Neutrophil (primary cell): Measurements from ENCODE around the gene KIF1B.

Experiments used
- H3K27ac ChIP-seq: fragments of 200-600 bp; sonication (generic); 2 replicates; pipeline ENCODE4 v1.5.1; 2016; ENCODE audit warnings: mild to moderate bottlenecking, moderate library complexity
- H3K27me3 ChIP-seq: fragments of 200-600 bp; sonication (generic); 2 replicates; pipeline ENCODE4 v1.6.0; 2016; ENCODE audit warnings: mild to moderate bottlenecking
- H3K36me3 ChIP-seq: fragments of 200-600 bp; sonication (generic); 2 replicates; pipeline ENCODE4 v1.5.1; 2017
- H3K4me1 ChIP-seq, 2 experiments: fragments of 200-600 bp in 1 of 2; sonication (generic) in 1 of 2; 1 replicate in 1 of 2; 2 replicates in 1 of 2; pipeline versions ENCODE4 v1.5.1 to v1.6.1; 2013 to 2016; ENCODE audit warnings: low read depth in 1 of 2, low read length in 1 of 2, mild to moderate bottlenecking in 1 of 2, moderate library complexity in 1 of 2; ENCODE audit not compliant: control insufficient read depth in 1 of 2, insufficient read depth in 1 of 2
- H3K4me3 ChIP-seq, 2 experiments: fragments of 200-600 bp in 1 of 2; sonication (generic) in 1 of 2; 1 replicate in 1 of 2; 2 replicates in 1 of 2; pipeline ENCODE4 v1.5.1; 2013 to 2016; ENCODE audit warnings: low read depth in 1 of 2, low read length in 1 of 2, mild to moderate bottlenecking in 1 of 2, moderate library complexity in 1 of 2
- H3K9me3 ChIP-seq: fragments of 200-600 bp; sonication (generic); 2 replicates; pipeline ENCODE4 v1.5.1; 2016
- TF ChIP-seq, protein P1 (sequence below): fragments of 200-600 bp; sonication (generic); IDR thresholded peaks from 2 replicates; pipeline ENCODE4 v1.5.1; 2016; ENCODE audit warnings: antibody characterized with exemption

KIF1B gene

GRCh38 chr1:10326251-10326650 is 115.9 kb downstream of the KIF1B start:
- Histone ChIP-seq H3K9me3 (no peaks in the 10 kb centered on the region), H3K4me1 (no peaks in the 10 kb centered on the region), H3K27ac (no peak overlapping the region), H3K4me3 (no peak overlapping the region), H3K36me3 (peaks cover 78% of the 10 kb centered on the region), H3K27me3 (no peaks in the 10 kb centered on the region)
- TF ChIP-seq, protein P1, sequence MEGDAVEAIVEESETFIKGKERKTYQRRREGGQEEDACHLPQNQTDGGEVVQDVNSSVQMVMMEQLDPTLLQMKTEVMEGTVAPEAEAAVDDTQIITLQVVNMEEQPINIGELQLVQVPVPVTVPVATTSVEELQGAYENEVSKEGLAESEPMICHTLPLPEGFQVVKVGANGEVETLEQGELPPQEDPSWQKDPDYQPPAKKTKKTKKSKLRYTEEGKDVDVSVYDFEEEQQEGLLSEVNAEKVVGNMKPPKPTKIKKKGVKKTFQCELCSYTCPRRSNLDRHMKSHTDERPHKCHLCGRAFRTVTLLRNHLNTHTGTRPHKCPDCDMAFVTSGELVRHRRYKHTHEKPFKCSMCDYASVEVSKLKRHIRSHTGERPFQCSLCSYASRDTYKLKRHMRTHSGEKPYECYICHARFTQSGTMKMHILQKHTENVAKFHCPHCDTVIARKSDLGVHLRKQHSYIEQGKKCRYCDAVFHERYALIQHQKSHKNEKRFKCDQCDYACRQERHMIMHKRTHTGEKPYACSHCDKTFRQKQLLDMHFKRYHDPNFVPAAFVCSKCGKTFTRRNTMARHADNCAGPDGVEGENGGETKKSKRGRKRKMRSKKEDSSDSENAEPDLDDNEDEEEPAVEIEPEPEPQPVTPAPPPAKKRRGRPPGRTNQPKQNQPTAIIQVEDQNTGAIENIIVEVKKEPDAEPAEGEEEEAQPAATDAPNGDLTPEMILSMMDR = no peak

DNA sequence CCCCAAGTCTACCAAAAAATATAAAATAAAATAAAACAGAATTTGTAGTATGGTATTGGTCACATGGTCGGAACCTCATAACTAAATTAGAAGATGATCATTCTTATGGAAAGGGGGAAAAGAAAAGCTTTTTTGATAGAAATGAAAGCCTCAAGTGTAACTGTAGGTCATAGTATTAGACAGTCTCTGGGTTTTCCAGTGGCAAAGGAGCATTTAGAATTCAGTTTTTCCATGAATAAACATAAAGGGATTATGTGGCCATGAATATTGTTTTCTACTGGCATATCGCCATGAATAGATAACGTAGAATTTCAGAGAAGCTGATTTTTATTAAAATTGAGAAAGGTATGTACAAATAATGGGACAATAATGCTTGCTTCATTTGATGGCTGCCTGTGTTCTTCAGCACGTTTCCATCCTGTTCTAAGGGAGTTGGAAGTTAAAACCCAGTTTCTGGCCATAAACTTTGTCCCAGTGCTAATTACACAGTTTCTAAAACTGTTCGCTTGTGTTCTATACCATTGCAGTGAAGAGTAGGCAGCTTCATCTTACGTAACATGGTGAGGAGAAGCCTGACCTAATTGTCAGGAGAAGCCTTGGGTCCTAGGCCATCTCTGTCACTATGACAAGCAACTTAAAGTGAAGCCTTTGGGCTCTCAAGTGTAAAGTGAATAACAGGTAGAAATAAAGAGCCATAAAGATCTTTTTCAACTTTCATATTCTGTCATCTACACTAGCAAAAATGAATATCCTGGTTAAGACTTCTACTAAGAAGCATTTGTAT is 118.0 kb downstream of the KIF1B start:
- Histone ChIP-seq H3K36me3 (peaks cover 77% of the 10 kb centered on the region), H3K4me1 (no peaks in the 10 kb centered on the region), H3K9me3 (no peaks in the 10 kb centered on the region), H3K4me3 (no peak overlapping the region), H3K27ac (peak overlapping the region; percentile 66), H3K27me3 (no peaks in the 10 kb centered on the region)
- TF ChIP-seq, protein P1 = no peak

- Histone ChIP-seq H3K4me3 (no peak overlapping the region), H3K27ac (no peak overlapping the region), H3K4me1 (no peaks in the 10 kb centered on the region), H3K27me3 (no peaks in the 10 kb centered on the region), H3K9me3 (no peaks in the 10 kb centered on the region), H3K36me3 (peaks cover 97% of the 10 kb centered on the region)
- TF ChIP-seq, protein P1 = no peak
These were observed 127.1 kb downstream of the KIF1B start for GRCh38 chr1:10337436-10337835.

DNA sequence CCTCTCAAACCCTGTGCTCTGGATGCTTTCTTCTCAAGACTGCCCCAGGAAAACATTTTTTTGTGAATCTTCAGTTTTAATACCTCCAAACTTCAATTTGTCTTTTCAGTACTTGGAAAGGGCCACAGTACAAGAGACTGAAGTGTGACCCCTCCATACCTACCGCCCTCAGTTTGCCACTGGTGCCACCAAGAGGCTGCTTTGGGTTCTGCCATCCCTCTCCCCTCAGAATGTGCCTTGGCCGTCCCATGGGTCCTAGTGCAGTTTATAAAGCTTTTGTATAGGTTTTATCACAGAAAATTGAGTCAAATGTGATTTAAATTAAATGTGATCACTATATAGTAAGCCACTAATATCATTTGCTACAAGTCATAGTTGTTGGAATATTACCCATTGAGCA is 127.7 kb downstream of the KIF1B start:
- no peak overlapping the region for H3K27ac ChIP-seq
- H3K27me3 ChIP-seq = no peaks in the 10 kb centered on the region
- H3K36me3 ChIP-seq = peaks cover 99% of the 10 kb centered on the region
- no peaks in the 10 kb centered on the region for H3K4me1 ChIP-seq
- no peak overlapping the region for H3K4me3 ChIP-seq
- TF ChIP-seq, protein P1 = no peak
- no peaks in the 10 kb centered on the region for H3K9me3 ChIP-seq

GRCh38 chr1:10338611-10339010 is 128.2 kb downstream of the KIF1B start:
- no peaks in the 10 kb centered on the region for H3K9me3 ChIP-seq
- H3K27me3 ChIP-seq = no peaks in the 10 kb centered on the region
- H3K36me3 ChIP-seq = peaks cover 99% of the 10 kb centered on the region
- H3K4me3 ChIP-seq = no peak overlapping the region
- no peak overlapping the region for H3K27ac ChIP-seq
- no peaks in the 10 kb centered on the region for H3K4me1 ChIP-seq
- TF ChIP-seq, protein P1 = no peak
